ENCODE results near the gene CASP10. TPM values are rescaled to one million over a fixed set of nuclear protein-coding genes. Genes with fewer than 3 reads are reported as not detected.

CASP10 gene

Small RNA genes within 50 kb of the gene (small RNA-seq; reads per million reads assigned to genes)
- not detected for gene AC007283.2 (ENCODE audit: low read depth)
- gene MTND4LP13 (ENCODE audit: low read depth), result not detected
- gene RNU7-45P (ENCODE audit: low read depth), result not detected
